Measurements from ENCODE around the gene MBTPS1.

MBTPS1 gene

GRCh38 chr16:84052071-84052622 is 64.6 kb downstream of the MBTPS1 start:
- DNase-seq, result no peak

GRCh38 chr16:84050316-84050715 is 66.4 kb downstream of the MBTPS1 start:
- no peak for DNase-seq

- no peak for DNase-seq
Observed at GRCh38 chr16:84049403-84050060, 67.2 kb downstream of the MBTPS1 start.

GRCh38 chr16:84048871-84049270 is 67.9 kb downstream of the MBTPS1 start:
- no peak for DNase-seq

- no peak for DNase-seq
Observed at GRCh38 chr16:84048270-84048669, 68.5 kb downstream of the MBTPS1 start.

- no peak for DNase-seq
Observed at GRCh38 chr16:84047626-84048025, 69.1 kb downstream of the MBTPS1 start.

GRCh38 chr16:84047206-84047605 is 69.5 kb downstream of the MBTPS1 start:
- DNase-seq, result no peak

- DNase-seq, result no peak
Observed at GRCh38 chr16:84045818-84046470, 70.8 kb downstream of the MBTPS1 start.

GRCh38 chr16:84045001-84045817 is 71.5 kb downstream of the MBTPS1 start:
- no peak for DNase-seq

- DNase-seq, result no peak
Observed at GRCh38 chr16:84044118-84044488, 72.6 kb downstream of the MBTPS1 start.

- DNase-seq, result no peak
Observed at GRCh38 chr16:84043486-84044117, 73.1 kb downstream of the MBTPS1 start.

GRCh38 chr16:84042879-84043485 is 73.8 kb downstream of the MBTPS1 start:
- peak; percentile 49 for DNase-seq

- DNase-seq, result no peak
Observed at GRCh38 chr16:84042308-84042878, 74.3 kb downstream of the MBTPS1 start, which contains the start of gene SLC38A8. Gene SLC38A8, minus strand, starts transcription at chr16:84042795. Its CDS starts 638 bp downstream, at chr16:84042157.

GRCh38 chr16:84041881-84042280 is 74.9 kb downstream of the MBTPS1 start:
- DNase-seq, result no peak

GRCh38 chr16:84040823-84041820 is 75.6 kb downstream of the MBTPS1 start:
- DNase-seq, result no peak

- no peak for DNase-seq
Observed at GRCh38 chr16:84040226-84040822, 76.4 kb downstream of the MBTPS1 start.

- DNase-seq, result no peak
Observed at GRCh38 chr16:84039696-84040095, 77.0 kb downstream of the MBTPS1 start.

- no peak for DNase-seq
Observed at GRCh38 chr16:84038469-84038868, 78.3 kb downstream of the MBTPS1 start.

GRCh38 chr16:84036982-84037425 is 79.7 kb downstream of the MBTPS1 start:
- DNase-seq, result no peak

- DNase-seq, result no peak
Observed at GRCh38 chr16:84036131-84036530, 80.6 kb downstream of the MBTPS1 start.
